Neuronal stem cell (in vitro differentiated cells): ENCODE results near the gene LCP2.

ENCODE experiments used
- DNase-seq: peaks from one replicate; pipeline ENCODE4 v3.0.0-alpha.2; 2013; ENCODE audit warnings: low spot score
- H2AFZ ChIP-seq: one replicate; pipeline ENCODE4 v1.6.1; 2013; ENCODE audit warnings: mild to moderate bottlenecking, low read length, inconsistent platforms
- H2AK5ac ChIP-seq: 2 replicates; pipeline ENCODE4 v1.6.1; 2013; ENCODE audit warnings: low read depth, mild to moderate bottlenecking, inconsistent platforms, low read length, moderate library complexity, mixed read lengths
- H2BK120ac ChIP-seq: 2 replicates; pipeline ENCODE4 v1.6.1; 2013; ENCODE audit warnings: low read depth, mild to moderate bottlenecking, inconsistent platforms, low read length, moderate library complexity, mixed read lengths
- H2BK12ac ChIP-seq: one replicate; pipeline ENCODE4 v1.6.1; 2013; ENCODE audit warnings: low read length, inconsistent platforms
- H2BK15ac ChIP-seq: 2 replicates; pipeline ENCODE4 v1.6.1; 2013; ENCODE audit warnings: mild to moderate bottlenecking, low read length, inconsistent platforms, mixed read lengths
- H2BK5ac ChIP-seq: one replicate; pipeline ENCODE4 v1.6.1; 2013; ENCODE audit warnings: inconsistent platforms, mild to moderate bottlenecking, low read length, moderate library complexity
- H3K14ac ChIP-seq: one replicate; pipeline ENCODE4 v1.6.1; 2013; ENCODE audit warnings: low read length, inconsistent platforms
- H3K18ac ChIP-seq: 2 replicates; pipeline ENCODE4 v1.6.1; 2013; ENCODE audit warnings: low read length, inconsistent platforms
- H3K23ac ChIP-seq: 2 replicates; pipeline ENCODE4 v1.6.1; 2013; ENCODE audit warnings: low read depth, mild to moderate bottlenecking, mixed read lengths, low read length, inconsistent platforms; ENCODE audit not compliant: poor library complexity
- H3K27ac ChIP-seq: replicated peaks from 3 replicates; pipeline ENCODE4 v1.5.1; 2013; ENCODE audit warnings: low read length, inconsistent platforms
- H3K27me3 ChIP-seq, 3 experiments: 2 replicates each; pipeline ENCODE4 v1.6.1; 2013; ENCODE audit warnings: low read length in 3 of 3, mild to moderate bottlenecking in 2 of 3, inconsistent platforms in 1 of 3, low read depth in 1 of 3, mixed read lengths in 1 of 3, moderate library complexity in 1 of 3; ENCODE audit not compliant: control insufficient read depth in 3 of 3, insufficient read depth in 3 of 3
- H3K36me3 ChIP-seq, 2 donors: replicated peaks in 1 of 2; 2 replicates each; pipeline ENCODE4 v1.6.1; 2013; ENCODE audit warnings: low read length in 2 of 2; ENCODE audit not compliant: control insufficient read depth in 2 of 2, insufficient read depth in 2 of 2
- H3K4ac ChIP-seq: 2 replicates; pipeline ENCODE4 v1.6.1; 2013; ENCODE audit warnings: inconsistent platforms, mild to moderate bottlenecking, low read length, moderate library complexity
- H3K4me1 ChIP-seq, 2 donors: 1 replicate in 1 of 2; 2 replicates in 1 of 2; pipeline ENCODE4 v1.6.1; 2013; ENCODE audit warnings: low read length in 2 of 2, low read depth in 1 of 2; ENCODE audit not compliant: control insufficient read depth in 2 of 2, insufficient read depth in 1 of 2
- H3K4me2 ChIP-seq: one replicate; pipeline ENCODE4 v1.6.1; 2013; ENCODE audit warnings: mild to moderate bottlenecking, low read length, inconsistent platforms; ENCODE audit not compliant: insufficient read depth, poor library complexity, severe bottlenecking
- H3K4me3 ChIP-seq, 2 donors: 2 replicates each; pipeline ENCODE4 v1.5.1; 2013; ENCODE audit warnings: low read length in 2 of 2, mild to moderate bottlenecking in 2 of 2, inconsistent platforms in 1 of 2, moderate library complexity in 1 of 2
- H3K79me1 ChIP-seq: one replicate; pipeline ENCODE4 v1.6.1; 2013; ENCODE audit warnings: low read depth, mild to moderate bottlenecking, inconsistent platforms, low read length, moderate library complexity
- H3K9ac ChIP-seq: one replicate; pipeline ENCODE4 v1.6.1; 2013; ENCODE audit warnings: mild to moderate bottlenecking, low read depth, low read length, inconsistent platforms; ENCODE audit not compliant: poor library complexity
- H3K9me3 ChIP-seq, 2 donors: replicated peaks in 1 of 2; 2 replicates each; pipeline versions ENCODE3 to v1.6.1; 2013; ENCODE audit warnings: low read length in 2 of 2, mild to moderate bottlenecking in 2 of 2, inconsistent platforms in 1 of 2, low read depth in 1 of 2, mixed read lengths in 1 of 2, moderate library complexity in 1 of 2; ENCODE audit not compliant: control insufficient read depth in 2 of 2, insufficient read depth in 1 of 2
- H4K8ac ChIP-seq: one replicate; pipeline ENCODE4 v1.6.1; 2013; ENCODE audit warnings: low read depth, mild to moderate bottlenecking, inconsistent platforms, low read length, moderate library complexity
- H4K91ac ChIP-seq: one replicate; pipeline ENCODE4 v1.6.1; 2013; ENCODE audit warnings: low read length, low read depth, mild to moderate bottlenecking, inconsistent platforms; ENCODE audit not compliant: poor library complexity
- WGBS, 2 donors: extraction: QIAGEN DNeasy Blood & Tissue Kit; methylation state at CpG; one replicate each; pipeline ENCODE4 v1.1.7; 2013; ENCODE audit warnings: missing lambda C conversion rate in 2 of 2, mixed read lengths in 1 of 2; ENCODE audit not compliant: insufficient read length in 2 of 2, insufficient replicate concordance in 1 of 2; ENCODE audit errors: extremely low coverage in 2 of 2; 5-methylcytosine and 5-hydroxymethylcytosine counted together

The LCP2 gene

GRCh38 chr5:170257370-170257769 lies 40.2 kb downstream of the LCP2 start:
- Histone ChIP-seq H3K4ac (no peak overlapping the region), H3K27ac (no peak overlapping the region), H2AK5ac (no peak overlapping the region), H4K8ac (no peak overlapping the region), H2AFZ (no peak overlapping the region), H3K36me3 (no peaks in the 10 kb centered on the region), H3K4me2 (no peak overlapping the region), H3K79me1 (no peaks in the 10 kb centered on the region), H2BK5ac (no peak overlapping the region), H3K9ac (no peak overlapping the region), H3K23ac (no peak overlapping the region), H2BK120ac (peak overlapping the region; percentile 48), H2BK15ac (no peak overlapping the region), H3K27me3 (no peaks in the 10 kb centered on the region), H3K9me3 (no peaks in the 10 kb centered on the region), H4K91ac (no peak overlapping the region), H3K18ac (no peak overlapping the region), H3K4me3 (no peak overlapping the region), H3K14ac (no peak overlapping the region), H2BK12ac (no peak overlapping the region), H3K4me1 (peaks cover 0 to 10% of the 10 kb centered on the region in 2 donors)
- no CpG with 5 or more reads among the region's 4 CpGs for WGBS, 2 donors
- no peak for DNase-seq

DNA sequence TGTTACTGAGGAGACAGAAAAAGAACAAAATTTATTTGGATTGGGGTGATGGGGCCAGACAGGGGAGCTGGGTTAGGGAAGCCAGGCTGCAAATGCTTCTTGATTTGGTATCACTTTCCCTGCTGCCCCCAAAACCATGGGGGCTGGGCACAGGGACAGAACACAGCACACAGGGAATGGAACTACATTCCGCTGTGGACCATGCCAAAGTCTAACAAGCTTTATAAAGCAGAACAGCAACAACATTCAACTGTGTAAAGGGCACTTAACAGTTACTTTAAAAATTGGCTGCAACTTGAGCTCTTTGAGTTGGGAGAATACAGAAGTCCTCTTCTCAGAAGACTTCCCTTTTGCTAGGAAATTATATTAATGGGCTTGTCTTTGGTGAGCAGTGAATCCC lies 41.0 kb downstream of the LCP2 start:
- H3K4me2 ChIP-seq: no peak overlapping the region
- H3K18ac ChIP-seq: peak overlapping the region; percentile 84
- DNase-seq: no peak
- H2AFZ ChIP-seq: no peak overlapping the region
- H3K4ac ChIP-seq: no peak overlapping the region
- H2BK120ac ChIP-seq: no peak overlapping the region
- peaks cover 0 to under 1% (median 0%) of the 10 kb centered on the region in 3 experiments for H3K27me3 ChIP-seq
- peaks cover 0 to 9% of the 10 kb centered on the region in 2 donors for H3K4me1 ChIP-seq
- H3K9me3 ChIP-seq: no peaks in the 10 kb centered on the region
- no CpG with 5 or more reads among the region's 1 CpG for WGBS, 2 donors
- no peak overlapping the region for H4K91ac ChIP-seq
- H3K23ac ChIP-seq: no peak overlapping the region
- no peak overlapping the region for H2BK5ac ChIP-seq
- no peak overlapping the region for H3K27ac ChIP-seq
- no peaks in the 10 kb centered on the region for H3K36me3 ChIP-seq
- no peak overlapping the region for H2BK12ac ChIP-seq
- H2BK15ac ChIP-seq: no peak overlapping the region
- H2AK5ac ChIP-seq: no peak overlapping the region
- H4K8ac ChIP-seq: no peak overlapping the region
- no peak overlapping the region for H3K14ac ChIP-seq
- H3K9ac ChIP-seq: no peak overlapping the region
- no peaks in the 10 kb centered on the region for H3K79me1 ChIP-seq
- no peak overlapping the region for H3K4me3 ChIP-seq

- Histone ChIP-seq H2BK5ac (no peak overlapping the region), H3K27ac (no peak overlapping the region), H2BK120ac (no peak overlapping the region), H3K4me3 (no peak overlapping the region), H4K8ac (no peak overlapping the region), H3K4me1 (peaks cover 0 to 7% of the 10 kb centered on the region in 2 donors), H3K9me3 (no peaks in the 10 kb centered on the region), H2BK15ac (no peak overlapping the region), H3K79me1 (no peaks in the 10 kb centered on the region), H3K18ac (no peak overlapping the region), H3K9ac (no peak overlapping the region), H2BK12ac (no peak overlapping the region), H3K23ac (no peak overlapping the region), H3K14ac (no peak overlapping the region), H3K36me3 (no peaks in the 10 kb centered on the region), H3K4me2 (no peak overlapping the region), H2AK5ac (no peak overlapping the region), H2AFZ (no peak overlapping the region), H4K91ac (no peak overlapping the region), H3K27me3 (peaks cover 0 to 4% (median 0%) of the 10 kb centered on the region in 3 experiments), H3K4ac (no peak overlapping the region)
- WGBS, 2 donors: no CpG with 5 or more reads among the region's 8 CpGs
- no peak for DNase-seq
Observed at GRCh38 chr5:170254056-170254455, 43.5 kb downstream of the LCP2 start.

GRCh38 chr5:170252720-170253350 lies 44.7 kb downstream of the LCP2 start:
- H2BK5ac ChIP-seq: no peak overlapping the region
- H3K27me3 ChIP-seq: peaks cover 0 to 4% (median 0%) of the 10 kb centered on the region in 3 experiments
- H4K8ac ChIP-seq: no peak overlapping the region
- no peak overlapping the region for H2AK5ac ChIP-seq
- H3K14ac ChIP-seq: no peak overlapping the region
- DNase-seq: no peak
- no peak overlapping the region for H3K23ac ChIP-seq
- H2BK12ac ChIP-seq: no peak overlapping the region
- no peak overlapping the region for H2BK120ac ChIP-seq
- no peak overlapping the region for H3K9ac ChIP-seq
- no peak overlapping the region for H2AFZ ChIP-seq
- peaks cover 0 to 5% of the 10 kb centered on the region in 2 donors for H3K4me1 ChIP-seq
- no peak overlapping the region for H3K18ac ChIP-seq
- no peak overlapping the region for H4K91ac ChIP-seq
- no peak overlapping the region for H3K4me2 ChIP-seq
- H3K4me3 ChIP-seq: no peak overlapping the region
- H3K27ac ChIP-seq: no peak overlapping the region
- H3K36me3 ChIP-seq: no peaks in the 10 kb centered on the region
- no peak overlapping the region for H2BK15ac ChIP-seq
- no peaks in the 10 kb centered on the region for H3K79me1 ChIP-seq
- no peak overlapping the region for H3K4ac ChIP-seq
- H3K9me3 ChIP-seq: no peaks in the 10 kb centered on the region
- WGBS, 2 donors: no CpG with 5 or more reads among the region's 9 CpGs
